HepG2 (cell line): ENCODE results near the gene ARL16. TPM values are rescaled to one million over a fixed set of nuclear protein-coding genes. Genes with fewer than 3 reads are reported as not detected.

Experiments used
- ARID3A ChIP-seq: IDR thresholded peaks from 2 replicates; pipeline ENCODE4 v1.6.1; 2012; ENCODE audit warnings: low read depth, low read length, improper control_type of control experiment
- BRCA1 ChIP-seq: sonication (generic); formaldehyde crosslinking; IDR thresholded peaks from 2 replicates; pipeline ENCODE4 v1.4.0; 2020; ENCODE audit warnings: missing genetic modification reagents
- CREM ChIP-seq, 2 experiments: sonication (generic) in 1 of 2; formaldehyde crosslinking in 1 of 2; IDR thresholded peaks; 2 replicates each; pipeline versions ENCODE4 v1.4.0 to v1.6.1; 2016 to 2020; ENCODE audit warnings: antibody characterized with exemption in 1 of 2, mild to moderate bottlenecking in 1 of 2, missing genetic modification reagents in 1 of 2
- E2F5 ChIP-seq: sonication (generic); formaldehyde crosslinking; conservative IDR thresholded peaks from 2 replicates; pipeline ENCODE4 v1.4.0; 2020; ENCODE audit warnings: missing genetic modification reagents
- ELF4 ChIP-seq: sonication (generic); formaldehyde crosslinking; IDR thresholded peaks from 2 replicates; pipeline ENCODE4 v1.5.0; 2020; ENCODE audit warnings: missing genetic modification reagents, mild to moderate bottlenecking, moderate library complexity, borderline replicate concordance
- GABPB1 ChIP-seq: IDR thresholded peaks from 2 replicates; pipeline ENCODE4 v1.6.1; 2016; ENCODE audit warnings: mild to moderate bottlenecking, missing genetic modification reagents, moderate library complexity, missing compliant biosample characterization
- IRF2 ChIP-seq: IDR thresholded peaks from 2 replicates; pipeline ENCODE4 v1.6.1; 2018; ENCODE audit warnings: missing genetic modification reagents, missing compliant biosample characterization
- JDP2 ChIP-seq: sonication (generic); formaldehyde crosslinking; IDR thresholded peaks from 2 replicates; pipeline ENCODE4 v1.8.1; 2022; ENCODE audit warnings: missing genetic modification reagents, borderline replicate concordance
- MAFG ChIP-seq: sonication (generic); formaldehyde crosslinking; IDR thresholded peaks from 2 replicates; pipeline ENCODE4 v1.5.1; 2020; ENCODE audit warnings: mild to moderate bottlenecking, missing genetic modification reagents
- NBN ChIP-seq: fragments of 450-650 bp; conservative IDR thresholded peaks from 2 replicates; pipeline ENCODE4 v1.6.1; 2017
- REL ChIP-seq: sonication (generic); formaldehyde crosslinking; conservative IDR thresholded peaks from 2 replicates; pipeline ENCODE4 v1.8.0; 2022; ENCODE audit warnings: mild to moderate bottlenecking, missing genetic modification reagents, moderate library complexity
- SRSF4 ChIP-seq: fragments of 200-400 bp; formaldehyde crosslinking; IDR thresholded peaks from one replicate; pipeline ENCODE4 v1.6.1; 2018; ENCODE audit warnings: mild to moderate bottlenecking, low read depth, low read length, moderate library complexity; ENCODE audit not compliant: poor library complexity, severe bottlenecking
- SSRP1 ChIP-seq: IDR thresholded peaks from 2 replicates; pipeline ENCODE4 v1.6.1; 2016; ENCODE audit warnings: control low read depth
- YEATS2 ChIP-seq: sonication (generic); formaldehyde crosslinking; IDR thresholded peaks from 2 replicates; pipeline ENCODE4 v1.4.0; 2020; ENCODE audit warnings: missing genetic modification reagents, borderline replicate concordance
- ZBTB14 ChIP-seq: sonication (generic); formaldehyde crosslinking; IDR thresholded peaks from 2 replicates; pipeline ENCODE4 v1.4.0; 2020; ENCODE audit warnings: missing genetic modification reagents
- ZBTB7A ChIP-seq: sonication (generic); formaldehyde crosslinking; IDR thresholded peaks from 2 replicates; pipeline ENCODE4 v1.8.0; 2022; ENCODE audit warnings: mild to moderate bottlenecking, missing genetic modification reagents
- ZBTB7B ChIP-seq: sonication (generic); formaldehyde crosslinking; IDR thresholded peaks from 2 replicates; pipeline ENCODE4 v1.4.0; 2020; ENCODE audit warnings: missing genetic modification reagents
- ZC3H4 ChIP-seq: sonication (generic); formaldehyde crosslinking; IDR thresholded peaks from 2 replicates; pipeline ENCODE4 v1.4.0; 2020; ENCODE audit warnings: missing genetic modification reagents, borderline replicate concordance
- ZNF296 ChIP-seq: sonication (generic); formaldehyde crosslinking; conservative IDR thresholded peaks from 2 replicates; pipeline ENCODE4 v1.5.0; 2020; ENCODE audit warnings: mild to moderate bottlenecking, missing genetic modification reagents
- ZNF33B ChIP-seq: sonication (generic); formaldehyde crosslinking; IDR thresholded peaks from 2 replicates; pipeline ENCODE4 v1.5.1; 2020; ENCODE audit warnings: mild to moderate bottlenecking, missing genetic modification reagents
- ZNF432 ChIP-seq: sonication (generic); formaldehyde crosslinking; IDR thresholded peaks from 2 replicates; pipeline ENCODE4 v1.5.0; 2020; ENCODE audit warnings: missing genetic modification reagents, mild to moderate bottlenecking, borderline replicate concordance
- ZNF577 ChIP-seq: sonication (generic); formaldehyde crosslinking; IDR thresholded peaks from 2 replicates; pipeline ENCODE4 v1.4.0; 2020; ENCODE audit warnings: mild to moderate bottlenecking, low read depth, missing genetic modification reagents, borderline replicate concordance
- ZNF724P ChIP-seq: sonication (generic); formaldehyde crosslinking; IDR thresholded peaks from 2 replicates; pipeline ENCODE4 v1.8.0; 2022; ENCODE audit warnings: missing genetic modification reagents, borderline replicate concordance
- ZSCAN31 ChIP-seq: sonication (generic); formaldehyde crosslinking; IDR thresholded peaks from 2 replicates; pipeline ENCODE4 v1.5.0; 2020; ENCODE audit warnings: low read depth, mild to moderate bottlenecking, missing genetic modification reagents
- polyA plus RNA-seq, 8 experiments: library from polyadenylated mRNA; depleted of rRNA in 3 of 8; stranded (reverse) in 7 of 8; unstranded in 1 of 8; fragments of >200 nt; fragmentation: Illumina TruSeq in 4 of 8; extraction: Trizol in 4 of 8; gene quantifications; 2 replicates each; pipeline versions ENCODE4 v1.2.1 to v1.2.3, GENCODE V29; 2011 to 2016; ENCODE audit warnings: low read depth in 4 of 8, missing spikeins in 1 of 8, mixed read lengths in 1 of 8; ENCODE audit not compliant: insufficient read depth in 1 of 8
- total RNA-seq, 5 experiments: library from RNA; depleted of rRNA; stranded (reverse); fragments of >200 nt; fragmentation: Illumina TruSeq; extraction: Trizol; gene quantifications; 2 replicates each; pipeline ENCODE4 v1.2.3, GENCODE V29; 2016; ENCODE audit warnings: low read depth in 1 of 5
- TF ChIP-seq, protein P1 (sequence below): sonication (generic); formaldehyde crosslinking; IDR thresholded peaks from 2 replicates; pipeline ENCODE4 v1.4.0; 2020; ENCODE audit warnings: low read depth, mild to moderate bottlenecking, missing genetic modification reagents

The ARL16 gene
- total and polyA plus RNA-seq, 2 of the 13 experiments (the other 11 are each of a cell fraction or from before 2014, with no cell fraction given), result 20.8 to 30.8 TPM

- TF ChIP-seq ARID3A, result no peak
- peak; percentile 83; the same call in 1 of the 2 replicates for TF ChIP-seq ZSCAN31 (CRISPR knock-in tag)
- no peak for TF ChIP-seq ZNF432 (CRISPR knock-in tag)
- TF ChIP-seq E2F5 (CRISPR knock-in tag), result peak; percentile 54; the same call in 1 of the 2 replicates
- TF ChIP-seq CREM (IDR thresholded peaks at IDR 0.05), result peak; percentile 85
- 0 out of 2 replicates have a peak, but pooled peaks have one; percentile 4 for TF ChIP-seq CREM (CRISPR knock-in tag; IDR thresholded peaks at IDR 0.05)
- TF ChIP-seq, protein P1, sequence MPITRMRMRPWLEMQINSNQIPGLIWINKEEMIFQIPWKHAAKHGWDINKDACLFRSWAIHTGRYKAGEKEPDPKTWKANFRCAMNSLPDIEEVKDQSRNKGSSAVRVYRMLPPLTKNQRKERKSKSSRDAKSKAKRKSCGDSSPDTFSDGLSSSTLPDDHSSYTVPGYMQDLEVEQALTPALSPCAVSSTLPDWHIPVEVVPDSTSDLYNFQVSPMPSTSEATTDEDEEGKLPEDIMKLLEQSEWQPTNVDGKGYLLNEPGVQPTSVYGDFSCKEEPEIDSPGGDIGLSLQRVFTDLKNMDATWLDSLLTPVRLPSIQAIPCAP (CRISPR knock-in tag), result no peak
- peak; percentile 78; the same call in 1 of the 2 replicates for TF ChIP-seq ZBTB7B (CRISPR knock-in tag)
- TF ChIP-seq BRCA1 (CRISPR knock-in tag), result no peak
- no peak; the same call in 1 of the 2 replicates for TF ChIP-seq JDP2 (CRISPR knock-in tag)
- peak; percentile 43; the same call in 1 of the 2 replicates for TF ChIP-seq IRF2 (CRISPR knock-in tag)
- TF ChIP-seq ZBTB14 (CRISPR knock-in tag), result peak; percentile 97
- TF ChIP-seq ELF4 (CRISPR knock-in tag), result peak; percentile 97
- TF ChIP-seq ZNF577 (CRISPR knock-in tag), result no peak
- TF ChIP-seq ZBTB7A (CRISPR knock-in tag), result no peak
- no peak for TF ChIP-seq ZNF724P (CRISPR knock-in tag)
- TF ChIP-seq ZNF296 (CRISPR knock-in tag), result no peak
- TF ChIP-seq SSRP1 (CRISPR knock-in tag), result no peak
- TF ChIP-seq ZNF33B (CRISPR knock-in tag), result no peak
- no peak for TF ChIP-seq REL (CRISPR knock-in tag)
- no peak for TF ChIP-seq NBN
- no peak for TF ChIP-seq SRSF4
- no peak for TF ChIP-seq MAFG
- no peak for TF ChIP-seq ZC3H4 (CRISPR knock-in tag)
- TF ChIP-seq GABPB1 (CRISPR knock-in tag), result peak; percentile 96
- peak; percentile 98 for TF ChIP-seq YEATS2
These were observed at the start of gene ARL16, which contains the start of gene HGS (continued) for GRCh38 chr17:81683584-81684441.
